Coronary artery (tissue), 2 donors: ENCODE data around the gene COL4A4.
A peak's percentile ranks its signal among the peaks of the same experiment; 100 is the strongest.

Source experiments
- DNase-seq: peaks from one replicate; pipeline ENCODE4 v3.0.0-alpha.2; 2017; ENCODE audit warnings: low spot score
- H3K27ac ChIP-seq, 2 donors: fragments of 200-600 bp; sonication (generic); one replicate each; pipeline ENCODE4 v1.5.1; 2016 to 2019
- H3K4me3 ChIP-seq: fragments of 200-600 bp; sonication (generic); 2 replicates; pipeline ENCODE4 v1.5.1; 2016; ENCODE audit warnings: mild to moderate bottlenecking, moderate library complexity
- CTCF ChIP-seq: fragments of 200-600 bp; sonication (generic); IDR thresholded peaks from one replicate; pipeline ENCODE4 v1.5.1; 2019; ENCODE audit warnings: antibody characterized with exemption

Gene COL4A4

DNA sequence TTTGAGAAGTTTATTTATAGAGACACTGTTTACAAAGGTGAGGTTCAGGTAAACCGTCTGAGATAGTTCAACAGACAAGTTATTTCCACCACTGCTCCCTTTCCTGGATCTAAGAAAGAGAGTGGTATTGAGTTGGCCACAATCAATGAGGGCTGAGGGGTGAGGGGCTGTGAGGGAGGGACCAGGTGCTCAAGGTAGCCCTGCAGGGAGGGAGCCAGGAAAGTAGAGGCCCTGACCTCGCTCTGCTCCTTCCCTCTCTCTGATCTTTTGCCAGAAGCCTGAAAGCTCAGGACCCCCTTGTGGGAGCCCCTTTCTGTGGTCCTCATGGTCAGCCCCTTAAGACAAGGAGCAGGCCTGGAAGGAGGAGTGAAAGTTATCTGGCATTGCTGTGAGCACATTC is 30.2 kb upstream of the COL4A4 start:
- no peak for TF ChIP-seq CTCF
- no peak for DNase-seq
- H3K4me3 ChIP-seq = no peak overlapping the region
- H3K27ac ChIP-seq = no peak overlapping the region

- Histone ChIP-seq H3K4me3 (no peak overlapping the region), H3K27ac (no peak overlapping the region)
- no peak for TF ChIP-seq CTCF
- DNase-seq = no peak
Observed at GRCh38 chr2:227192491-227192890, 28.5 kb upstream of the COL4A4 start.

DNA sequence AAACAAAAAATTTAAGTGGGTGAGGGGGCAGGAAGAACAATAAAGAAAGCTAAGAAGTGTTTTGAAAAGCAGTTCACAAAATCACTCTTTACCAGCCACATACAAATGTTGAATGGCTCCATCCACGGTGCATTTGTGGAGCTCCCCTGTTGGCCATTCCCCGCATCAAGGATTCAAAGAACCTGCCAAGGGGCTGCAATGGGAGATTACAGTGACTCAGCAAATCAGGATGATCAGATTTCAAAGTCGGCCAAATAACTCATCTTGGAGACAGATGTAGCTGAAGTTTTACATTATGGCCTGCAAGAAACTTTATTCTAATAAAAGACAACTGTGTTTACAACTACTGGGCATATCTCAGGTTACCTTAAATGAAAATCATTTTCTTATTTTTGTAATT is 27.4 kb upstream of the COL4A4 start:
- Histone ChIP-seq H3K4me3 (no peak overlapping the region), H3K27ac (no peak overlapping the region)
- DNase-seq = no peak
- no peak for TF ChIP-seq CTCF

GRCh38 chr2:227188292-227188691 is 24.3 kb upstream of the COL4A4 start:
- peak overlapping the region; percentile 8 to 39 for H3K27ac ChIP-seq
- peak overlapping the region; percentile 4 for H3K4me3 ChIP-seq
- DNase-seq = no peak
- TF ChIP-seq CTCF = no peak

GRCh38 chr2:227186751-227187150 is 22.7 kb upstream of the COL4A4 start:
- no peak for DNase-seq
- no peak overlapping the region for H3K27ac ChIP-seq
- no peak overlapping the region for H3K4me3 ChIP-seq
- TF ChIP-seq CTCF = no peak

GRCh38 chr2:227185615-227186232 is 21.7 kb upstream of the COL4A4 start:
- TF ChIP-seq CTCF = no peak
- H3K27ac ChIP-seq = no peak overlapping the region

DNA sequence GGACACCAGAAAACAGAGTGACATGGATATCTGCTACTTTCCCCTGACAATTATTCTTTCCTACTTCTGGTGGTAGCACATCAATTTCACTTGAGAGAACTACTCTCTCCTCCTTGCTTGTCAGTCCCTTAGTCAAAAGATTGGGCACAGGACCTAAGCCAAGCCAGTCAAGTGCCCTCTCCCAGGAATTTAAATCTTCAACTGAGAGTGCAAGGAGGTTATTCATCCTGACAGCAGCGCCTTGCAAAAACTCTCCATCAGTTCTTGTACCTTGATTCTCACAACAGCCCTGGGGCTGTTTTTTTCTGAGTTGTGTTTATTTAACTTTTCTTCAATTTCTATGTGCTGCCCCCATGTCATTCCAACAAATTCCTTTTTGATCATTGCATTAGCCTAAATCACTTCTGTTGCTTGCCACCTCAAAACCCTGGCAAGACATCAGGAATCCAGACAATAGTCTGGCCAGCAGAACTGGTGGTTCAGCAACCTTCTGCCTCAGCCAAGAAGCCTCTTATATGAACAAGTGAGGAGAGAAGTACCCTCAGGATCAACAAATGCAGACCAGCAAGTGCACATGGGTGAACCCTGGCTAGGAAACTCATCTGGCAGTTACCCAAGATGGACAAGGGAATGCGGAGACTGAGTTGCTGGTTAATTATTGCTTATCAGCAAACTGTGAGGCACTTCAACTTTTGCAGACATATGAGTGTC is 19.8 kb upstream of the COL4A4 start:
- no peak for TF ChIP-seq CTCF
- no peak overlapping the region for H3K27ac ChIP-seq
- no peak overlapping the region for H3K4me3 ChIP-seq
- DNase-seq = no peak

More at GRCh38 chr2:227185615-227186232, 21.7 kb upstream of the COL4A4 start:
- no peak overlapping the region for H3K4me3 ChIP-seq
- no peak for DNase-seq
